GM18873 (cell line): ENCODE measurements around the gene KCNIP2.

ENCODE experiments used
- ATAC-seq: cut with Tn5 transposase; IDR thresholded peaks from one replicate; pipeline ENCODE4 v1.9.1; 2021; ENCODE audit warnings: mild to moderate bottlenecking, moderate library complexity, moderate number of reproducible peaks; ENCODE audit not compliant: unreplicated experiment, low FRiP score

The KCNIP2 gene

DNA sequence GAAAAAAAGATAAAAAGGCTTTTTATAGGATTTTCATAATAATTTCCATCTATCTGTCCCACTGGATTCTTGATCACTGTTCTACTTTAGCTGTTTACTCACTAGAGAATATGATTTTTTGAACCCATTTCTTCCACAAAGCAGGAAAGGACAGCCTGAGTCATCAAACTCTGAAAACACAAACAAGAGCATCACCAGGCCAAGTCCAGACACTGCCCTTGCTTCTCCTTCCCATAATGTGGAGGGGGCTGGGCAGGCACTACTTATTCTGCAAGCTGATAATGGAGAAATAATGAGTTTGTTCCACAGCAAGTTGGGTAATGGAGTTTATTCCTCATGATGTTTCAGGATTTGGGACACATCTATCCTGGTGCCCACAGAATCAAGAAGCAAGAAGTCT lies 13.0 kb upstream of the KCNIP2 start:
- ATAC-seq = no peak

DNA sequence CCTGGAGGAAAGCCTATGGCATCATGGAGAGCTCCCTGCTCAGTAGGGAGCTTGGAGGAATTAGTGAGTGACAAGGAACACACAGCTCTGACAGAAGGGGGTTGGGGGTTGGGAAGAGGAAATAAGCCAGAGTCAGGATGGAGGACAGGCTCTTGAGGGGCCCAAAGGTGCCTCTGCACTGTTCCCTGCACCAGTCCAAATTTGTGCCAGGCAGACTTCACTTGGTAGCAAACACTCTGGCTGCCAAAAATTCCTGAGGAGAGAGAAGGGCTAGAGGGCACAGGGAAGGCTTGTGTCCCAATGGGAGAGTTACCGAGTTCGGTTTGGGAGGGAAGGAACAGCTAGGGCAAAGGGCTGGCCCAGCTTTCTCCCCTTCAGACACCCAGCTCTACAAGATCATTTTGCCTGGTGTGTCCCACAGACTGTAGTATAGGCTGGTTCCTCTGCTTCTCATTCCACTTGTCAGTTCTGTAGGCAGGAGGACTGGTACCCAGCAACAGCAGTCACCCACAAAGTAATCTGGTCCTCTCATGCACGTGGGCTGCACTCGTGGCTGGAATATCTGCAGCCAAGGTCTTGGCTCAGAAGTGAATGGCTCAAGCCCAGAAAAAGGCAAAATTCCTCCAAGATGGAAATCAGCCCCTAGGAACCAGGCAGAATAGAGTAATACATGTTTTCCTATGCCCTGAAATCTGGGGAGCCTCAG lies 8.0 kb upstream of the KCNIP2 start:
- no peak for ATAC-seq

DNA sequence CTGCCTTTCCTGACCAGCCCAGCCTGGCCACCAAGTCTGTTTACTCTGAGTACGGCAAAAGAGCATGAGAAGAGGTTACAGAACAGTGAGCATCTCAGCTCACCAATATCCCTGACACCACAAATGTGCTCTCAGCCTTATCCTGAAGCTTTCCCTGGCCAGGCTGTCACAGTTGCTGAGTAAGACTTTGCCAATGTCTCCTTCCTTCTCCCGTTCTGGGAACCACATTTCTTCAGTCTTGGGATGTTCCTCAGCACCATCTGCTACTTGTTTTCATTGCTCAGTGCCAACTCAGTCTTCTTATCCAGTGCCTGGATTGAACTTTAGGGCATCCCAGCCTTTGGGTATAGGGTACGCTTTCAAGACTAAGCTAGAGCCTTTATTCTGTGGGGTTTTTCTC lies 7.1 kb upstream of the KCNIP2 start:
- no peak for ATAC-seq

DNA sequence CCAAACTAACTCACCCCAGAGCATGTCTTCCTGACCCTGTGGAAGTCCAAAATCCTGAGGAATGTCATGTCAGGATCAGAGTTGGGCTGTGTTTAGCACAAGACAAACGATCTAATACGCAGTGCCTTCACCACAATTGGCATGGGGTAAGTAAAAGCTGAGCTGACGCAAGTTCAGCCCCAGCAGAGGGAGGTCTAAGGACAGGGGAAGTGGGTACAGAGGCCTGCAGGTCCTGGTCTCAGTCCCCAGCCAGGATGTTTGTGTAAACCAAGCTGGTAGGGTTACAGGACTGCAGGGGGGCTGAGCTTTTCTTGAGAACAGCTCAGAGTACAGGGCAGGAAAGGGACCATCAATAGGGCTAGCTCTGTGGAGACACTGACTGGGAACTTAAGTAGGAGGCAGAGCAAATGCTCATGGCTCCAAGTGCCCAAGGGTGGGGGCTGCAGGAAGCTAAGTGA lies 5.3 kb upstream of the KCNIP2 start:
- no peak for ATAC-seq

DNA sequence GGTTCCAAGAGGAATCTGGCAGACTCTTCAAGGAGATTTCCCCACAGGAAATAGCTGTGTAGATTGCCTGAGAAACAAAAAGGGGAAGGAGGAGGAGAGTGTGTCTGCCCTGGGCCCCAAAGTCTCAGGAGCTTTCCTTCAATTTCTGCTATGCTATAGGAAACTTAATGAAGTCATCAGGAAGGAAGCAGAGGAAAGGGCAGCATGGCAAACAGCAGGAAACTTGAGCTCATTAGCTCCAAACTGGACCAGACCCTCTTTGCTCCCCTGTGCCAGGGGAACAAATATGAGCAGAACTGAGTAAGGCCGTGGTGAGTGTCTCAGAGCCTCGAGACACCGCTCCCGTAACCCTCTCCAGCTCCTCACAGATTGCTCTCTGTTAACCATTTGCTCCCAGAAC lies 4.8 kb upstream of the KCNIP2 start:
- no peak for ATAC-seq

DNA sequence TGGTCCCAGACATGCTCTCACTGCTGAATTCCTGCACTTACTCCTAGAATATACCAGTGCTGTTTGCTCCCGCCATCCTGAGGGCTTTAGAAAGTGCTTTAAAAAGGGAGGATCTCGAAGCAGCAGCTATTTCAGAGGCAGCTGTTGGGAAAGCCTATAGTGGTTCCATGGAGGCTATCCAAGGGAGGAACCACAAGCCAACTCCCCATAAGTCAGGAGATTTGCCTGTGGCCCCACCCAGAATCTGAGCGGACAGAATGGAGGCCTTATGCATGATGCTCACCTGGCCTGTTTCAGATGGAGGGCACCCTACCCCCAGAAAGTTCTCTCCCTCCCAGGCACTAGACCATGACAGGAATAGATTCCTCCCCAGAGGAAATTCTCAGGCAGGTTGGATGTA lies 2.3 kb upstream of the KCNIP2 start:
- no peak for ATAC-seq

DNA sequence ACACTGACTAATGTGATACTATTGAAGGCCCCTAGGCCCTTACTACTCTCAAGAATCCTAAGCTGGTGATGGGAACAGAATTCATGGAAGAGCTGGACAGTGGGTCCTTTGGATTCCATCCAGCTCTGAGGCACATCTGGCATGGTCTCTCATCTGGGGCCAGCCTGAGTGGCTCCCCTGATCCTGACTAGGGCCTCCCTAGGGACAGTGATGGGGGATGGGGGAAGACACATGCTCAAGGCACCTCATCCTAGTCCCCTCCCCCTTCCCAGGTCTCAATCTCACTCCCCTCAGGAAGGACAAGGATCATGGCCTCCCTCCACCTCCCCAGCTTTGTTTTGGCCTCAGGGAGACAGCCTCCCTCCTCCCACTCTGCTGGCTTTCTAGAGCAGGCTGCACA lies 1.8 kb downstream of the KCNIP2 start:
- ATAC-seq = no peak

DNA sequence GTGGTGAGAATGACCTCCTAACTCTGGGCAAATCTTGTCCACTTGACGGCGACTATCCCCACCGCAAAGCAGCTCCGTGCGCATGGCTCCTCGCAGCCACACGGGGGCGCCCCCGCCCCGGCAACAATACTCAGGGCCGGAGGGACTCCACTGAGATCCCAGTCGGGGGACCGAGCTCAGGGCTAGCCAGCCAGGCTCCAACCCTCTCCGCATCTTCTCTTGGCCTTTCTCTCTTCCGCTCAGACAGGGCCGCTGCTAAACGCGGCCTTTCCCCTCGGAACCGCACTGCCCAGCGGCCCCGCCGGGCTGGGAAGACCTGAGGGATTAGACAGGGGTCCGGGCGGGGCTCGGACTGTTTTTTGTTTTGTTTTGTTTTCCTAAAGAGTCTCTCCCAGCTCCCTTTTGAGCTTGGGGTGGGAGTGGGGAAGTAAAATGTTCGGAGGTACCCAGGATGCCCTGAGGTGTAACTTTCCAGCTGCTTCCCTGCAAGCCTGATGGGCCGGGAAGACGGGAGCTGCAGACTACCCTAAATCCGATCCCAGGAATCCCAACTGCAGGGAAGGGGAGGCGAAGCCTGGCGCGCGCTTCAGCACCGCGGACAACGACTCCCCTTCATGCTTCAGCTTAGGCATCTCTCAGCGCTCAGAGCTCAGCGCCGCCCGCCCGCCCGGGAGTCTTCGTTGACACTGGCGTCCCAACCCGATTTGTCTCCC lies 2.7 kb downstream of the KCNIP2 start:
- ATAC-seq = peak; percentile 56

DNA sequence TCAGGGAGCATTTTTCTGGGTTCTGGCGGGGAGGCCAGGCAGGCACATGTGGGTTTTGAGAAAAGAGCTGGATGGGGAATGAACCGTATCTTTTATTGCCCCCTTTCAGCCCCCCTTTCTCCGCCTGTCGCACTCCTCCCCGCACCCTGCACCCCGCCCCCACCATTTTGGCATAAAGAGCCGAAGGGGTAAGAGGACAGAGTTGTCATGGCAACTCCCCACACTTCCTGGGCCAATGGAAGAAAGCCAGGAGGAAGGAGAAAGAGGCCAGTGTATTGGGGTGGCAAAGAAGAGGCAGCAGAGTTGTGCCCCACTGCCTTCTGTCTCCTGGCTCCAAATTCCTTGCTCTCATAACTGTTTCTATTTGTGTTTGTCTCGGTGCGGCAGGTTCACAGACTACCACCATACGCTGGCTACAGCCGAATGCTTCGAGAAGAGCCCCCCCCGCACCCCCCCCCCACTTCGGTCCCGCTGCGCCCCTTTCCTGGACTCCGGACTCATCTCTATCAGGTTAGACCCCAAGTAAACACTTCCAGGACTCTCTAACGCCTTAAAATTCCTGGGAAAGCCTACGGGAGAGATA lies 3.4 kb downstream of the KCNIP2 start:
- no peak for ATAC-seq

DNA sequence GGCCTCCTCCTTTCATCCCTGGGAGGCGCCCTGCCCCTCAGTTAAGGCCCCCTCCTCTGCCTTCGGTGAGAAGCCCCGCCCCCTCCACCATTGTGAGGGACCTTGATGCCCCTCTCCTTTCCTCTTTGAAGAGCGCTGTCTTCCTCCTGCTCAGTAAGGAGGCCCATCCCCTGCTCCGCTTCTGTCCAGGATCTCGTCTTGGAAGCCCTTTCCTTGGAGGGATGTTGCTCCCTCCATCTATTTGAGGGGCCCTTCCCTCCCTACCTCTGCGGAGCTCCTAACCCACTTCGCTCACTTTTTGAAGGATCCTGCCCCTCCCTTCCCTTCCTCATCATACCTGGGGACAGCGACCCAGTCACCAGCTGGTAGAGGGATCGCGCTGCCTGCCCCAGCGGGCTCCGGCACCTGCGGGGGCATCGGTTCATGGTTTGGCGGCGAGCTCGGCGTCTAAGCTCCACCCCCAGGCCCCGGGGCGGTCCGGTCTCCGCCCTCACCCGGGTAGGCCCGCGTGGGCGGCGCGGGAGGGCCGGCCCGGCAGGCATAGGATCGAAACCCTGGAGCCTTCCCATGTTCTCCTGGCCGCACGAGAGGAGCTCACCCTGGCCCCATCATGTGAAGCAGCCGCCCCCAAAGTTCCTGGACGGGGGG lies 4.1 kb downstream of the KCNIP2 start:
- no peak for ATAC-seq

DNA sequence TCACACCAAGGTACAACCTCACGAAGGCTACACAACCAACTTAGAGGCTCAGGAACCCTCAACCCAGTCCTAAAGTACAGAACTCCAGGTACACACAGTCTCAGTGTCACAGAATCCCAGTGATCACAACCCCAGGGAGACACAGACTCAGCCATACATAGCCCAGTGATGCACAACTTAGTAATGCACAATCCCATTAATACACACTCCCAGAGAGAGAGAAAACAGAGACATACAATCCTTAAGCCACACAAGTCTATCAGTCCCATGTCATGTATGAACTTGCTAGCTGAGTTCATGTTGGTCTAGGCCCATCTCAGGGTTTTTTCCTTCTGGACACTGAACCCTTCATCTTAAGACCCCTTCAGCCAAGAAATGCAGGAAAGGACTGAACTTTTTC lies 4.6 kb downstream of the KCNIP2 start:
- no peak for ATAC-seq

DNA sequence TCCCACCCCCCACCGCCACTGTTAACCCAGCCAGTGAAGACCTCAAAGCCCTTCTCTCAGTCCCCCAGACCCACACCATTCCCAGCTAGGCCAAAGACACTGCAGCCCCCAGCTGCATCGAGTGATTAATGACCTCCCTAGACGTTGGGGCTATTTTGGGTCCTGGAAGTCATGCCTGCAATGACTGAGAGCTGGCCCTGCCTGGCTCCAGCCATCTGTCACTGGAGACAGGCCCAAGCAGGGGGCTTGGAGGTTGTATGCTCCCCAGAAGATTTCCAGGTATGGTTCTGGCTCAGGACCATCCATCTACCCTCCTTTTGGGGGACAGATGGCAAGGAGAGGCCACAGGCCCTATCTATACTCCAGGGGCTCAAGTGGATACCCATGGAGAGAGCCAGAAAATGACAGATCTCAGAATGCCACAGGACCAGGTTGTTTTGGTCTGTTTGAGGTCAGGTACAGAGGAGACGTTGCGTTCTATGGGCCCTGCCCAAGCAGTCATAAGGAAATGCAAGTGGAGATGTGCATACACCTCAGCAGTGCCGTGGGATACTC lies 5.1 kb downstream of the KCNIP2 start:
- ATAC-seq = no peak

DNA sequence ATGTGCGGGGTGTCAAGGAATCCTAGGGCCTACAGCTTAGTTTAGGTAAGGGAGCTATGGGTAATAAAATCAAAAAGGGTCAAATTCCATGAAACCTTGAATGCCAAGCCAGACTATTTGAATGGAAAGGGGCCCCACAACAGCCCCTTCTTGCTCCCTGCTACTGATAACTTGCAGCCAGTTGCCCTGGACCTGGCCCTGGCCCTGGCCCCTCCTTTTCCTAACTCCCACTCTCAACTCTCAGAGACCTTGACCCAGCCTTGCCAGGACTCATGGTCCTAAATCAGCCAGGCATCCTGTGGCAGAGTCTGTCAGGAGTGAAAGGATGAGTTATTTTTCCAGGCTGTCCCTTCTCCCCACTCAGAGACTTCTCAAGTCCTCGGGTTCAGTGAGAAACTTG lies 5.9 kb downstream of the KCNIP2 start:
- ATAC-seq = no peak

DNA sequence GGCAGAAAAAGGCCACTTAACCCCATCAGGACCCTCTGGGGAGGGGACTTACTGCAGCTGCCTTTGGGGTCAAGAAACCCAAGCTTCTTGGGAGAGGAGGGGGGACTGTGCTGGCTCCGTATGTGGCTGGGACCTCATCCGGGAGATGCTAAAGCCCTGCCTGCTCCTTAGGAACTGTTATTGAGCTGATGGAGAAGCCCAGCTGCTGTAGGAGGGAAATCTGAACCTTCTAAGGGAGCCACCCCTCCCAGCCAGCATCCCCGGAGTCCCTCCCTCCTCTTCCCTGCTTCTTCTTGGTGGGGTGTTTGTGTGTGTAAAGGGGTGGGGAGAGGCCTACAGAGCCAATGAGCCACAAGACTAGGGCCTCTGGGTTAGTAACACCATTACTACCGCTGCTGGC lies 8.2 kb downstream of the KCNIP2 start:
- ATAC-seq = no peak

DNA sequence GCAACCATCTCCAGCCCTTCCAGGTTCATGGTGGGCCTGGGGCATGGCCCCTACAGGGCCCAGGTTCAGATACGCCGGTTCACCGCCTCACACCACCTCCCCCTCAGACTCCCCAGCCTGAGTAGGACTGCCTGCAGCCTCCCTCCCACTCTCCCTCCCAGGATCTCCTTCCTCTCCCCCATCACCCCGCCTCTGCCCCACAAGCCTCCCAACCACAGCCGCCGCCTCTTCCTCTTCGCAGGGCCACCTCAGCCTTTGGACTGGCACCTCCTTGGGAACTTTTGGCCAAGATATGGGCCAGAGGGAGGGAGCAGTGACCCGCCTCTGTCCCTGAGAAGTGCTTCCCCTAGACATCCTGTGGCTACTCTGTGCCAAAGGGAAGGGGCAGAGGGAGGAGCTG lies 9.3 kb downstream of the KCNIP2 start:
- no peak for ATAC-seq

DNA sequence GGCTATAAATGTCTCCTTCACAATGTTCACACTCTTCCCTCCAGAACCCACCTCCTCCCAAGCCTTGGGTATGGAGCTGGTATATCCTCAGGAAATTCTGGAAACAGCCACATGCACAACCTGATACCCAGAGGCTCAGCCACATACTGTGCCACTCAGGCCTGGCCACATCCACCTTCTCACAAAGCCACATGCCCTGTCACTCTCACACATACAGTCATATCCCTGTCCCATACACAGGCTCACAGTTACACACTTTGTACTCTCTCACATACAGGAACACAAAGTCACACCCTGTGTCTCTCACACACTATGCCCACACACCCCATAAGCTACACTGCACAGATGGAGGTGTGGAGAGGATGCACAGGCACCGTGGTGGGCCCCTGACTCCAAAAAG lies 10.1 kb downstream of the KCNIP2 start:
- ATAC-seq = no peak

DNA sequence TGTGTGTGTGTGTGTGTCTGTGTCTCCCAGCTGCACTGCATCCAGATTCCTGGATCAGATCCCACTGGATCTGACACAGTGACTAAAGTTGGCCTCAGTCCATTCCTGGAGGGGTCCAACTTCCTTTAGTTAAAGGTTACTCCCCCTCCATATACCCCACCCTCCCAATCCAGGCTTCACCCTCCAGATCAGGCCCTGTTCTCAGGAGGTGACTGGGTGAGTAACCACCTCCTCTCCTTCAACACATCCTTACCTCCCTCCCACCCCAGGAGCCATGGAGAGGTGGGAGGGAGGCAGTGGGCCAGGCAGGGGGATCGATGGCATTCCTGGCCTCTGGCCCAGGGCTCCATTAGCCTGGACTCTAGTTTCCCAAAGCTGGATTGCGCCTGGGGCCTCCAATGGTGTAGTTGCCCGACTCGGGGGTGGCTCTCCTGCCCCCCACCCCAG lies 11.3 kb downstream of the KCNIP2 start:
- ATAC-seq = no peak

DNA sequence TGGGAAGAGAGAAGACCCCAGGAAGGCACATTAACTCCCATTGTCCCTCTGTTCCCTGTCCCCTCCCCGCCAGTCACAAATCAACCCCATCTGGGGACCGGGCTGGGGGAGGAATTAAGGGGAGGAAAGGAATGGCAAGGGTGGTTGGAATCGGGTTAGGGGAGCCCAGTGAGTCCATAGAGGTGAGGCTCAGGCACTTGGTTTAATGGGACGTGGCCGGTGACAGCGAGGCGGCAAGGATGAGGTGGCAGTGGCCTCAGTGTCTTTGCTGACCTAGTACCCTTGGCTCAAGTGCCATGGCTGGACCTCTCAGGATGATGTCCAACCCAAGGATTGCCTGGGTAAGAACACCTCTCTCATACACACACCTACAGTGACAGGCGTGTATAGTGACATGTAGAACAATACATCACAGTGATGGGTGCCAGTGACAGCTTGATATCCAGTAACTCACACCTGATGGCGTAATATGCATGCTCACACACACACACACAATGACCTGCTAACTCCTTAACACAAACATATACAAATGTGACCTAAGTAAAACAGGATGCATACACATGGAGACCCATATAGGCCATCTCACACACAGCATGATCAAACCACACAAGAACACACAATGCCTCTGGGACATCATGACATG lies 12.3 kb downstream of the KCNIP2 start:
- ATAC-seq = no peak

DNA sequence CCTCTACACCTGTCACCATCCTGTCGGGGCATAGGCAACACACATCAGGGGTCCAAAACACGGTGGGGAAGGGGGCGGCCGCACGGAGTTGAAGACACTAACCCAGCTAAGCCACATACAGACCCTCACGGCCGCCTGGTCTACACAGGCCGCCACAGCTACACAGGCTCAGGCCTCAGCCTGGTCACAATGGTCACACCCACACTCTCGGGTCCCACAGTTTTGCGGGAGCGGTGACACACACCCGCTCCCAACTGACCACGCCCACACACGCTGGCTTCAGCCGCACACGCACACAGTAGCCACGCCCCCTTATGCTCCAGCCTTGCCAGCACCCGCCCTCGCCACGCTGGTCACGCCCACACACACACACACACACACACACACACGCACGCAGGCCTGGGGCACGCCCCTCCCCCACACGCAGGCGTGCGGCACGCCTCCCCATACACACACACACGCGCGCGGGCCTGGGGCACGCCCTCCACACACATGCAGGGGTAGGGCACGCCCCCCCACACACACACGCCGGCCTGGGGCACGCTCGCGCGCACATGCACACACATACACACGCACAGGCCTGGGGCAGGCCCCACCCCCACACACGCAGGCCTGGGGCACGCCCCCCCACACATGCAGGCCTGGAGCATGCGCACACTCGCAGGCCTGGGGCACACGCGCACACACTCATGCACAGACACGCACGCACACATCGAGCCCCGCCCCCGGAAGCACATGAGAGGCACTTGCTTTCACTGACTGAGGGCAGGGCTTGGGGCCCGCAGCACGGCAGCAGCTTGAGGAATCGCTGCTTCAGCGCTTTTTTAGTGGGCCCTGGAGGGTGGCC lies 13.1 kb downstream of the KCNIP2 start:
- peak; percentile 56 for ATAC-seq
